ENCODE measurements around the gene ESYT1.

Gene ESYT1

GRCh38 chr12:56116267-56117081 lies 11.6 kb upstream of the ESYT1 start, which contains the start of gene RPL41 (continued):
- no peak for TF ChIP-seq AEBP2 (tag by site-specific recombination; IDR thresholded peaks at IDR 0.05; ENCODE audit: borderline replicate concordance)
- TF ChIP-seq ATF2 (tag by site-specific recombination; IDR thresholded peaks at IDR 0.05; ENCODE audit: low read depth), result peak; percentile 2
- no peak for TF ChIP-seq ZFHX2 (tag by site-specific recombination; conservative IDR thresholded peaks at IDR 0.05)
- no peak for TF ChIP-seq ZNF350 (tag by site-specific recombination; IDR thresholded peaks at IDR 0.05)
- peak; percentile 62; the same call in 1 of the 2 replicates for TF ChIP-seq ZNF785 (tag by site-specific recombination; IDR thresholded peaks at IDR 0.05)
- no peak for TF ChIP-seq OSR2 (tag by site-specific recombination; IDR thresholded peaks at IDR 0.05)
- peak; percentile 67 for TF ChIP-seq KLF10 (tag by site-specific recombination; IDR thresholded peaks at IDR 0.05)
- no peak for TF ChIP-seq ZNF837 (tag by site-specific recombination; IDR thresholded peaks at IDR 0.05)
- TF ChIP-seq ZNF184 (tag by site-specific recombination; IDR thresholded peaks at IDR 0.05), result no peak
- no peak for TF ChIP-seq ZNF791 (tag by site-specific recombination; IDR thresholded peaks at IDR 0.05)
- peak; percentile 15; the same call in 1 of the 2 replicates for TF ChIP-seq GLIS1 (tag by site-specific recombination; IDR thresholded peaks at IDR 0.05)
- no peak for TF ChIP-seq ZNF274 (IDR thresholded peaks at IDR 0.05; ENCODE audit: low read length)
- no peak for TF ChIP-seq ZNF274 (tag by site-specific recombination; IDR thresholded peaks at IDR 0.05; ENCODE audit: borderline replicate concordance)
- TF ChIP-seq KLF7 (tag by site-specific recombination; IDR thresholded peaks at IDR 0.05; ENCODE audit: borderline replicate concordance), result peak; percentile 71; the same call in 1 of the 2 replicates
- TF ChIP-seq ZBTB8A (tag by site-specific recombination; IDR thresholded peaks at IDR 0.05), result no peak; the same call in 1 of the 2 replicates
- TF ChIP-seq ZNF624 (tag by site-specific recombination; IDR thresholded peaks at IDR 0.05), result no peak
- no peak for TF ChIP-seq ZNF37A (tag by site-specific recombination; IDR thresholded peaks at IDR 0.05)
- no peak for TF ChIP-seq ZNF292 (tag by site-specific recombination; IDR thresholded peaks at IDR 0.05; ENCODE audit: borderline replicate concordance, low read depth)
- TF ChIP-seq ZNF324 (tag by site-specific recombination; IDR thresholded peaks at IDR 0.05), result peak; percentile 59
- TF ChIP-seq ZNF157 (tag by site-specific recombination; IDR thresholded peaks at IDR 0.05), result no peak
- peak; percentile 98 for TF ChIP-seq ZNF660 (tag by site-specific recombination; IDR thresholded peaks at IDR 0.05)
- TF ChIP-seq ZNF560 (tag by site-specific recombination; IDR thresholded peaks at IDR 0.05; ENCODE audit: borderline replicate concordance), result no peak
- peak; percentile 87 for TF ChIP-seq YY2 (tag by site-specific recombination; IDR thresholded peaks at IDR 0.05)
- no peak for TF ChIP-seq ZNF121 (tag by site-specific recombination; IDR thresholded peaks at IDR 0.05)
- TF ChIP-seq GLI4 (tag by site-specific recombination; IDR thresholded peaks at IDR 0.05), result 0 out of 2 replicates have a peak, but pooled peaks have one; percentile 81
- TF ChIP-seq SP7 (tag by site-specific recombination; IDR thresholded peaks at IDR 0.05), result peak; percentile 85; the same call in 1 of the 2 replicates
- TF ChIP-seq SCRT1 (tag by site-specific recombination; IDR thresholded peaks at IDR 0.05; ENCODE audit: borderline replicate concordance), result no peak
- TF ChIP-seq ZNF610 (tag by site-specific recombination; IDR thresholded peaks at IDR 0.05; ENCODE audit: borderline replicate concordance), result peak; percentile 37; the same call in 1 of the 2 replicates
- no peak for TF ChIP-seq ZNF214 (tag by site-specific recombination; IDR thresholded peaks at IDR 0.05; ENCODE audit: borderline replicate concordance)
- TF ChIP-seq ZNF302 (tag by site-specific recombination; IDR thresholded peaks at IDR 0.05; ENCODE audit: low read depth), result no peak
- no peak for TF ChIP-seq ZNF529 (tag by site-specific recombination; IDR thresholded peaks at IDR 0.05; ENCODE audit: insufficient replicate concordance)
- TF ChIP-seq ZNF24 (tag by site-specific recombination; IDR thresholded peaks at IDR 0.05), result peak; percentile 76; the same call in 1 of the 2 replicates
- TF ChIP-seq PRDM10 (tag by site-specific recombination; IDR thresholded peaks at IDR 0.05), result peak; percentile 94
- TF ChIP-seq ZFP37 (tag by site-specific recombination; IDR thresholded peaks at IDR 0.05), result peak; percentile 95
- no peak for TF ChIP-seq RBAK (tag by site-specific recombination; IDR thresholded peaks at IDR 0.05)
- no peak for TF ChIP-seq ZNF521 (tag by site-specific recombination; IDR thresholded peaks at IDR 0.05)
